Natural killer cell treated with Interleukin-12 subunit alpha and Interleukin-12 subunit beta and Interleukin-15 and Interleukin-18, amount 100 ng/mL, for 72 hours (primary cell): ENCODE data around the gene ZSWIM5. TPM values are rescaled to one million over a fixed set of nuclear protein-coding genes. Genes with fewer than 3 reads are reported as not detected.

Source experiments
- total RNA-seq, 2 donors: library from RNA; stranded (reverse); gene quantifications; one replicate each; pipeline ENCODE4 v1.2.3, GENCODE V29; 2022

The ZSWIM5 gene
- total RNA-seq, 2 donors from 2014 or later = 1.0 to 1.4 TPM

Other genes with a start within 250 kb of the ZSWIM5 start
- gene EIF2B3, start 220.0 kb downstream of the ZSWIM5 start, total RNA-seq = 10 to 100 TPM; 37.6 to 60.9 TPM
- gene HECTD3, start 195.3 kb downstream of the ZSWIM5 start, total RNA-seq = 10 to 100 TPM; 39.0 to 42.8 TPM
- 100 to 1,000 TPM in 1 of 2 donors, 10 to 100 TPM in 1; 72.5 to 109 TPM for gene UROD, start 194.4 kb downstream of the ZSWIM5 start, total RNA-seq
- 10 to 100 TPM in 1 of 2 donors, 1 to 10 TPM in 1; 8.6 to 51.9 TPM for gene HPDL, start 120.3 kb upstream of the ZSWIM5 start, total RNA-seq
- gene TOE1, start 133.6 kb upstream of the ZSWIM5 start, total RNA-seq = 10 to 100 TPM; 29.8 to 43.6 TPM
- 10 to 100 TPM; 30.5 to 63.2 TPM for gene MUTYH, start 133.8 kb upstream of the ZSWIM5 start, total RNA-seq